Trophoblast cell (in vitro differentiated cells and primary cell): Measurements from ENCODE around the gene CMTM6. TPM values are rescaled to one million over a fixed set of nuclear protein-coding genes. Genes with fewer than 3 reads are reported as not detected.

Source experiments
- DNase-seq, 2 donors: peaks; one replicate each; pipeline ENCODE4 v3.0.0-alpha.2; 2016
- H2AFZ ChIP-seq: 2 replicates; pipeline ENCODE4 v1.6.1; 2013; ENCODE audit warnings: low read length, moderate library complexity, mild to moderate bottlenecking; ENCODE audit not compliant: insufficient read depth, poor library complexity
- H2AK5ac ChIP-seq: 2 replicates; pipeline ENCODE4 v1.6.1; 2013; ENCODE audit warnings: mild to moderate bottlenecking, low read length
- H2BK120ac ChIP-seq: 2 replicates; pipeline ENCODE4 v1.6.1; 2013; ENCODE audit warnings: low read length, mild to moderate bottlenecking, moderate library complexity; ENCODE audit not compliant: insufficient read depth, poor library complexity
- H2BK12ac ChIP-seq: 2 replicates; pipeline ENCODE4 v1.6.1; 2013; ENCODE audit warnings: mild to moderate bottlenecking, low read length, moderate library complexity
- H2BK5ac ChIP-seq: 2 replicates; pipeline ENCODE4 v1.6.1; 2013; ENCODE audit warnings: low read length, low read depth, moderate library complexity, mild to moderate bottlenecking; ENCODE audit not compliant: poor library complexity
- H3K14ac ChIP-seq: 2 replicates; pipeline ENCODE4 v1.6.1; 2013; ENCODE audit warnings: mild to moderate bottlenecking, low read length
- H3K18ac ChIP-seq: 2 replicates; pipeline ENCODE4 v1.6.1; 2013; ENCODE audit warnings: mild to moderate bottlenecking, low read length
- H3K23ac ChIP-seq: 2 replicates; pipeline ENCODE4 v1.6.1; 2013; ENCODE audit warnings: low read length
- H3K27ac ChIP-seq: 2 replicates; pipeline ENCODE4 v1.5.1; 2013; ENCODE audit warnings: low read depth, mild to moderate bottlenecking, inconsistent platforms, low read length, moderate library complexity
- H3K27me3 ChIP-seq: 2 replicates; pipeline ENCODE4 v1.6.1; 2013; ENCODE audit warnings: inconsistent platforms, mild to moderate bottlenecking, low read length, moderate library complexity; ENCODE audit not compliant: insufficient read depth
- H3K36me3 ChIP-seq, 2 experiments: 1 replicate in 1 of 2; 2 replicates in 1 of 2; pipeline ENCODE4 v1.6.1; 2013; ENCODE audit warnings: low read length in 2 of 2, mild to moderate bottlenecking in 2 of 2, moderate library complexity in 1 of 2; ENCODE audit not compliant: insufficient read depth in 2 of 2, control insufficient read depth in 1 of 2
- H3K4ac ChIP-seq: 2 replicates; pipeline ENCODE4 v1.6.1; 2013; ENCODE audit warnings: low read depth, mild to moderate bottlenecking, low read length, moderate library complexity
- H3K4me1 ChIP-seq, 2 experiments: 1 replicate in 1 of 2; 2 replicates in 1 of 2; pipeline ENCODE4 v1.6.1; 2013; ENCODE audit warnings: low read length in 2 of 2, mild to moderate bottlenecking in 2 of 2, moderate library complexity in 1 of 2; ENCODE audit not compliant: insufficient read depth in 2 of 2, control insufficient read depth in 1 of 2
- H3K4me2 ChIP-seq: 2 replicates; pipeline ENCODE4 v1.6.1; 2013; ENCODE audit warnings: inconsistent platforms, mild to moderate bottlenecking, low read length, moderate library complexity
- H3K4me3 ChIP-seq: 2 replicates; pipeline ENCODE4 v1.5.1; 2013; ENCODE audit warnings: mild to moderate bottlenecking, low read depth, low read length, inconsistent platforms
- H3K79me1 ChIP-seq: one replicate; pipeline ENCODE4 v1.6.1; 2013; ENCODE audit warnings: low read length
- H3K79me2 ChIP-seq: 2 replicates; pipeline ENCODE4 v1.6.1; 2013; ENCODE audit warnings: low read length, mild to moderate bottlenecking; ENCODE audit not compliant: control insufficient read depth, insufficient read depth, poor library complexity
- H3K9ac ChIP-seq: 2 replicates; pipeline ENCODE4 v1.6.1; 2013; ENCODE audit warnings: mild to moderate bottlenecking, low read length
- H3K9me3 ChIP-seq: 2 replicates; pipeline ENCODE4 v1.6.1; 2013; ENCODE audit warnings: low read depth, mild to moderate bottlenecking, control low read depth, inconsistent platforms, low read length; ENCODE audit not compliant: insufficient read depth
- H4K12ac ChIP-seq: 2 replicates; pipeline ENCODE4 v1.6.1; 2013; ENCODE audit warnings: low read depth, mild to moderate bottlenecking, low read length, moderate library complexity
- H4K8ac ChIP-seq: 2 replicates; pipeline ENCODE4 v1.6.1; 2013; ENCODE audit warnings: low read depth, mild to moderate bottlenecking, low read length, moderate library complexity
- H4K91ac ChIP-seq: one replicate; pipeline ENCODE4 v1.6.1; 2013; ENCODE audit warnings: low read depth, mild to moderate bottlenecking, low read length, moderate library complexity
- WGBS: extraction: QIAGEN DNeasy Blood & Tissue Kit; methylation state at CpG from one replicate; pipeline ENCODE4 v1.1.7; 2013; ENCODE audit warnings: missing lambda C conversion rate; ENCODE audit not compliant: insufficient read length, insufficient coverage; ENCODE audit errors: extremely low coverage; 5-methylcytosine and 5-hydroxymethylcytosine counted together
- polyA plus RNA-seq: library from polyadenylated mRNA; stranded (reverse); fragments of 200-250 nt; gene quantifications from 2 replicates; pipeline ENCODE4 v1.2.3, GENCODE V29; 2013

Gene CMTM6, protein sequence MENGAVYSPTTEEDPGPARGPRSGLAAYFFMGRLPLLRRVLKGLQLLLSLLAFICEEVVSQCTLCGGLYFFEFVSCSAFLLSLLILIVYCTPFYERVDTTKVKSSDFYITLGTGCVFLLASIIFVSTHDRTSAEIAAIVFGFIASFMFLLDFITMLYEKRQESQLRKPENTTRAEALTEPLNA
- 43.3 and 44.3 TPM in 2 replicates for polyA plus RNA-seq

DNA sequence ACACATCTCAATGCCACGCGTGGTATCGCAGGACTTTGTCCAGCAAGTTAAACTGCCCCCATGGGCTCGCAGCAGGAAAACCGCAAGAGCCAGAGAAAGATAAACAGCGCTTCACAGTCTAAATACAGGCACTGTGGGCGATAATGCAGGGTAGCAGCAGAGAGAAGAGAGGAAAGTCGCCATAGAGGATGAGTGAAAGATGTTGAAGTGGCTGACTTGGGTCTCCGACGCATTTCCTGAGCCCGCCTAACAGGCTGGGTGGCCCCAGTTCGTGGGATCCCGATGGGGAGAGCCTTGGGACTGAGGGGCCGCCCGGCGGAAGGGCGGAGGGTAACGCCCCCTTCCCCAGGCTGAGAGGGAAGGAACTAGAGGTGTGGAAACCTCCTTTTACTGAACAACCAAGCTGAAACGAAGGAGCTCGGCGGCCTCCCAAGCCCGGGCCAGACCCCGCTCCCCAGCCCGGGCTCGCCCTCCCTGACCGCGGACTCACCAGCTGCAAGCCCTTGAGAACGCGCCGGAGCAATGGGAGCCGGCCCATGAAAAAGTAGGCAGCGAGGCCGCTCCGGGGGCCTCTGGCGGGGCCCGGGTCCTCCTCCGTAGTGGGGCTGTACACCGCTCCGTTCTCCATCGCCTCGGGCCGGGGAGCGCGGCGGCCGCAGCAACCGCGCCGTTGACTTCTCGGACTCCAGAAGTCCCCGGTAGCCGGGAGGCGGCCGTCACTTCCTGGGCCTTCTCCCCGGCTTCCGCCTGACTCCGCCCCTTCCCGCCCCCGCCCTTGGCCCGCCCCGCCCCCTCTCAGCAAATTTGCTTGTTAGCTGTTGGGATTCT lies at the start of gene CMTM6:
Gene CMTM6 (minus strand): TSS at position 735 of the 828 bp plus-strand sequence. CDS start 107 bp downstream, at position 628.
- peak within 1 kb of the TSS; percentile 87 for H3K27ac ChIP-seq
- H2AK5ac ChIP-seq = no peak within 1 kb of the TSS
- peak within 1 kb of the TSS; percentile 89 for H2AFZ ChIP-seq
- no peaks in the 10 kb centered on the region for H3K36me3 ChIP-seq
- peaks cover 5% of the 10 kb centered on the region for H3K79me2 ChIP-seq
- H2BK12ac ChIP-seq = peak within 1 kb of the TSS; percentile 40
- peak within 1 kb of the TSS; percentile 81 for H4K91ac ChIP-seq
- peaks cover 4% of the 10 kb centered on the region for H3K79me1 ChIP-seq
- H3K9me3 ChIP-seq = peaks cover 2% of the 10 kb centered on the region
- peak within 1 kb of the TSS; percentile 97 for H3K9ac ChIP-seq
- H2BK5ac ChIP-seq = peak within 1 kb of the TSS; percentile 90
- peak within 1 kb of the TSS; percentile 85 for H3K23ac ChIP-seq
- H3K4me1 ChIP-seq = peaks cover 2 to 3% of the 10 kb centered on the region in 2 experiments
- no CpG with 5 or more reads among the region's 61 CpGs for WGBS
- H4K8ac ChIP-seq = peak within 1 kb of the TSS; percentile 93
- peak within 1 kb of the TSS; percentile 98 for H3K4me2 ChIP-seq
- peak within 1 kb of the TSS; percentile 83 for H4K12ac ChIP-seq
- peak within 1 kb of the TSS; percentile 74 for H3K18ac ChIP-seq
- H3K27me3 ChIP-seq = no peaks in the 10 kb centered on the region
- H3K14ac ChIP-seq = peak within 1 kb of the TSS; percentile 88
- peak within 1 kb of the TSS; percentile 90 for H3K4ac ChIP-seq
- peak; percentile 78 to 84 for DNase-seq
- H2BK120ac ChIP-seq = peak within 1 kb of the TSS; percentile 2
- H3K4me3 ChIP-seq = peak within 1 kb of the TSS; percentile 91

DNA sequence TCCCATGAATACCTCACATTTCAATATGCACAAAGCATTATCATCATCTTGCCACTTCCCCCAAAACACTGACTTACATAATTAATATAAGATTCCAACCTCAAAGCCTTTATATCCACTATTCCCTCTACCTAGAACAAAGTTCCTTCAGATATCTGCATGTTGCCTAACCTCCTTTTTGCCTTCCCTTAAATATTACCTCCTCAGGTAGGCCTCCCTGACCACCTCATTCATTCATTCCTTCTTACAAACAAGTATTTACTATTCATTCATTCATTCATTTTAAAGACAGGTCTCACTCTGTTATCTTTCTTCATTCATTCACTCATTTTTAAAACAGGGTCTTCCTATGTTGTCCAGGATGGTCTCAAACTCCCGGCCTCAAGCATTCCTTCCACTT lies 49.4 kb upstream of the CMTM6 start:
- Histone ChIP-seq H3K18ac (no peak overlapping the region), H3K79me1 (no peaks in the 10 kb centered on the region), H3K9ac (no peak overlapping the region), H4K91ac (no peak overlapping the region), H3K4ac (no peak overlapping the region), H2BK120ac (no peak overlapping the region), H2BK12ac (no peak overlapping the region), H3K4me2 (no peak overlapping the region), H3K27ac (no peak overlapping the region), H3K23ac (no peak overlapping the region), H3K4me3 (no peak overlapping the region), H3K36me3 (no peaks in the 10 kb centered on the region), H4K12ac (no peak overlapping the region), H2BK5ac (no peak overlapping the region), H3K14ac (no peak overlapping the region), H2AK5ac (no peak overlapping the region), H3K79me2 (no peaks in the 10 kb centered on the region), H4K8ac (no peak overlapping the region), H3K27me3 (no peaks in the 10 kb centered on the region), H2AFZ (no peak overlapping the region), H3K4me1 (no peaks in the 10 kb centered on the region), H3K9me3 (no peaks in the 10 kb centered on the region)
- whole genome bisulfite sequencing = no CpG with 5 or more reads among the region's 1 CpG
- no peak for DNase-seq

DNA sequence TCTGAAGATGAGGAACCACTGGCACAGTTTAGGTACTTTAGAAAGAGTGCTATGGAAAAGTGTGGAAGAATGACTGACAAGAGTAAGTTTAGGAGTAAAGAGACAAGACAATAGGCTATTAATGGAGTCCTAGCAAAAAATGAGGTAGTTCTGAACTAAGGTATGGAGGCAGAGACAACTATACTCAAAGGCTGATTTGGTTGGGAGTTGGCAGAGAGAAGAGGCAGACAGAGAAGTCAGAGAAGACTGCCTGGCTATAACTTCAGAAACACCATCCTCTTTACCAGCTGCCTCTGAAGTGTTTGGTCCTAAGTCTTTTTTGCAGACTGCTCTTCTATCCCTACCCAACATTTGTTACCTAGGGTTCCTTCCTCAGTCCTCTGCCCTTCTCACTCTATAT lies 48.8 kb upstream of the CMTM6 start:
- no peak overlapping the region for H2BK5ac ChIP-seq
- H3K9ac ChIP-seq = no peak overlapping the region
- H3K4me2 ChIP-seq = no peak overlapping the region
- no peak overlapping the region for H2AFZ ChIP-seq
- H3K4me3 ChIP-seq = no peak overlapping the region
- no peak overlapping the region for H3K4ac ChIP-seq
- H3K14ac ChIP-seq = no peak overlapping the region
- H4K91ac ChIP-seq = no peak overlapping the region
- H4K8ac ChIP-seq = no peak overlapping the region
- H3K27me3 ChIP-seq = no peaks in the 10 kb centered on the region
- no peaks in the 10 kb centered on the region for H3K9me3 ChIP-seq
- no peak overlapping the region for H2BK120ac ChIP-seq
- no peak overlapping the region for H3K23ac ChIP-seq
- H4K12ac ChIP-seq = no peak overlapping the region
- H2AK5ac ChIP-seq = no peak overlapping the region
- H3K79me2 ChIP-seq = no peaks in the 10 kb centered on the region
- H3K27ac ChIP-seq = no peak overlapping the region
- H3K4me1 ChIP-seq = no peaks in the 10 kb centered on the region
- H3K36me3 ChIP-seq = no peaks in the 10 kb centered on the region
- no peaks in the 10 kb centered on the region for H3K79me1 ChIP-seq
- H3K18ac ChIP-seq = no peak overlapping the region
- no peak overlapping the region for H2BK12ac ChIP-seq
- no peak for DNase-seq

DNA sequence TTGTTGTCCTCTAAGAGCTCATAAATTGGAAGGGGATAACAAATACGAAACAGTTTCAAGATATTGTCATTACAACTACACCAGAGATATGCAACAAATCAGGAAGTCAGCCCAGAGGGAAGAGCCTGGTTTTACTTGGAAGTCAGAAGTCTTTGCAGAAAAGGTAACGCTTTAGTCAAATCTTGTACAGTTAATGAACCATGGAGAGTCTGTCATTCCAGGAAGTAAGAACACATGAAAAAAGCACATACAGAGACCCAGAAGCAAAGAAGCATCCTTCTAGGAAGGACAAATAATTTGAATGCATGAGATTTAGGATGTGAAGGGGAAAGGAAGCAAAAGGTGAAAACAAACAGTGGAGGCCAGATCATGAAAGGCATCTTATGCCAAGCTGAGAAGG lies 48.4 kb upstream of the CMTM6 start:
- no CpG with 5 or more reads among the region's 2 CpGs for WGBS
- H3K9me3 ChIP-seq = no peaks in the 10 kb centered on the region

More for the DNA sequence above, 48.4 kb upstream of the CMTM6 start:
- no peak overlapping the region for H4K8ac ChIP-seq
- H3K36me3 ChIP-seq = no peaks in the 10 kb centered on the region
- H3K9ac ChIP-seq = no peak overlapping the region
- no peak overlapping the region for H2BK12ac ChIP-seq
- no peak overlapping the region for H3K4me3 ChIP-seq
- no peaks in the 10 kb centered on the region for H3K79me2 ChIP-seq
- DNase-seq = no peak
- H3K79me1 ChIP-seq = no peaks in the 10 kb centered on the region
- H2BK5ac ChIP-seq = no peak overlapping the region
- no peak overlapping the region for H2AFZ ChIP-seq
- no peak overlapping the region for H3K4ac ChIP-seq
- no peak overlapping the region for H3K4me2 ChIP-seq
- no peaks in the 10 kb centered on the region for H3K4me1 ChIP-seq
- no peaks in the 10 kb centered on the region for H3K27me3 ChIP-seq
- H2BK120ac ChIP-seq = no peak overlapping the region
- H4K12ac ChIP-seq = no peak overlapping the region
- H4K91ac ChIP-seq = no peak overlapping the region
- no peak overlapping the region for H2AK5ac ChIP-seq
- no peak overlapping the region for H3K18ac ChIP-seq
- no peak overlapping the region for H3K23ac ChIP-seq
- no peak overlapping the region for H3K27ac ChIP-seq
- H3K14ac ChIP-seq = no peak overlapping the region
